Liver (tissue), 9 donors: ENCODE measurements around the gene ALK. TPM values are rescaled to one million over a fixed set of nuclear protein-coding genes. Genes with fewer than 3 reads are reported as not detected.

Experiments
- DNase-seq: peaks from one replicate; pipeline ENCODE4 v3.0.0-alpha.2; 2017; ENCODE audit warnings: low spot score
- H3K27ac ChIP-seq, 2 donors: one replicate each; pipeline ENCODE4 v1.7.0; 2013; ENCODE audit warnings: inconsistent platforms in 2 of 2, low read length in 2 of 2, control low read depth in 1 of 2, low read depth in 1 of 2, mild to moderate bottlenecking in 1 of 2
- H3K27me3 ChIP-seq, 4 donors: one replicate each; pipeline versions ENCODE4 v1.6.1 to v1.7.0; 2013; ENCODE audit warnings: low read length in 3 of 4, inconsistent platforms in 1 of 4, mild to moderate bottlenecking in 1 of 4, moderate library complexity in 1 of 4; ENCODE audit not compliant: control insufficient read depth in 4 of 4, insufficient read depth in 4 of 4
- H3K36me3 ChIP-seq, 4 donors: one replicate each; pipeline versions ENCODE4 v1.6.1 to v1.7.0; 2013; ENCODE audit warnings: low read length in 3 of 4, mild to moderate bottlenecking in 3 of 4, low read depth in 1 of 4, moderate library complexity in 1 of 4; ENCODE audit not compliant: control insufficient read depth in 4 of 4, insufficient read depth in 3 of 4
- H3K4me1 ChIP-seq, 4 donors: one replicate each; pipeline versions ENCODE4 v1.6.1 to v1.7.0; 2013; ENCODE audit warnings: low read length in 3 of 4, mild to moderate bottlenecking in 3 of 4, moderate library complexity in 1 of 4; ENCODE audit not compliant: control insufficient read depth in 4 of 4, insufficient read depth in 4 of 4
- H3K4me3 ChIP-seq, 3 donors: one replicate each; pipeline versions ENCODE4 v1.6.1 to v1.7.0; 2013; ENCODE audit warnings: low read length in 3 of 3, control low read depth in 1 of 3, low read depth in 1 of 3, mild to moderate bottlenecking in 1 of 3
- H3K9ac ChIP-seq, 2 donors: one replicate each; pipeline ENCODE4 v1.7.0; 2013; ENCODE audit warnings: low read length in 2 of 2, mild to moderate bottlenecking in 2 of 2, moderate library complexity in 2 of 2, control low read depth in 1 of 2, low read depth in 1 of 2
- H3K9me3 ChIP-seq, 4 donors: one replicate each; pipeline versions ENCODE4 v1.6.1 to v1.7.0; 2013; ENCODE audit warnings: low read length in 3 of 4; ENCODE audit not compliant: control insufficient read depth in 4 of 4
- ATF3 ChIP-seq: IDR thresholded peaks from 2 replicates; pipeline ENCODE4 v1.6.1; 2016; ENCODE audit warnings: antibody characterized with exemption
- CTCF ChIP-seq: fragments of 150-350 bp; IDR thresholded peaks from 2 replicates; pipeline ENCODE4 v1.5.1; 2017; ENCODE audit warnings: improper control_type of control experiment, low read depth, low read length; ENCODE audit not compliant: missing input control
- EGR1 ChIP-seq, 2 donors: IDR thresholded peaks; 2 replicates each; pipeline ENCODE4 v1.6.1; 2016 to 2018; ENCODE audit warnings: antibody characterized with exemption in 2 of 2, low read depth in 2 of 2
- FOXA1 ChIP-seq: IDR thresholded peaks from 2 replicates; pipeline ENCODE4 v1.6.1; 2016; ENCODE audit warnings: antibody characterized with exemption
- FOXA2 ChIP-seq: IDR thresholded peaks from 2 replicates; pipeline ENCODE4 v1.6.1; 2016; ENCODE audit warnings: antibody characterized with exemption
- GABPA ChIP-seq, 2 donors: IDR thresholded peaks in 1 of 2; conservative IDR thresholded peaks in 1 of 2; 2 replicates each; pipeline ENCODE4 v1.6.1; 2016; ENCODE audit warnings: antibody characterized with exemption in 2 of 2, mild to moderate bottlenecking in 1 of 2, moderate library complexity in 1 of 2
- HNF4A ChIP-seq, 2 donors: conservative IDR thresholded peaks; 2 replicates each; pipeline ENCODE4 v1.6.1; 2016; ENCODE audit warnings: antibody characterized with exemption in 2 of 2, mild to moderate bottlenecking in 2 of 2
- HNF4G ChIP-seq: IDR thresholded peaks from 2 replicates; pipeline ENCODE4 v1.6.1; 2016; ENCODE audit warnings: antibody characterized with exemption
- JUND ChIP-seq, 2 donors: IDR thresholded peaks; 2 replicates each; pipeline ENCODE4 v1.6.1; 2016; ENCODE audit warnings: antibody characterized with exemption in 2 of 2
- MAX ChIP-seq: IDR thresholded peaks from 2 replicates; pipeline ENCODE4 v1.6.1; 2016; ENCODE audit warnings: antibody characterized with exemption
- NR2F2 ChIP-seq: IDR thresholded peaks from 2 replicates; pipeline ENCODE4 v1.6.1; 2016; ENCODE audit warnings: antibody characterized with exemption
- RAD21 ChIP-seq, 2 donors: IDR thresholded peaks; 2 replicates each; pipeline ENCODE4 v1.6.1; 2016; ENCODE audit warnings: antibody characterized with exemption in 2 of 2, mild to moderate bottlenecking in 2 of 2
- REST ChIP-seq: IDR thresholded peaks from 2 replicates; pipeline ENCODE4 v1.6.1; 2016; ENCODE audit warnings: antibody characterized with exemption, mild to moderate bottlenecking
- RXRA ChIP-seq, 2 donors: IDR thresholded peaks; 2 replicates each; pipeline ENCODE4 v1.6.1; 2017 to 2018; ENCODE audit warnings: antibody characterized with exemption in 2 of 2, mild to moderate bottlenecking in 1 of 2
- SP1 ChIP-seq: IDR thresholded peaks from 2 replicates; pipeline ENCODE4 v1.6.1; 2018; ENCODE audit warnings: antibody characterized with exemption, mild to moderate bottlenecking
- TAF1 ChIP-seq: conservative IDR thresholded peaks from 2 replicates; pipeline ENCODE4 v1.6.1; 2016; ENCODE audit warnings: antibody characterized with exemption, mild to moderate bottlenecking
- YY1 ChIP-seq: IDR thresholded peaks from 2 replicates; pipeline ENCODE4 v1.6.1; 2016; ENCODE audit warnings: antibody characterized with exemption, mild to moderate bottlenecking
- ZBTB33 ChIP-seq: IDR thresholded peaks from 2 replicates; pipeline ENCODE4 v1.6.1; 2016; ENCODE audit warnings: antibody characterized with exemption
- WGBS: extraction: QIAGEN DNeasy Blood & Tissue Kit; methylation state at CpG from one replicate; pipeline ENCODE4 v1.1.7; 2013; 5-methylcytosine and 5-hydroxymethylcytosine counted together
- polyA plus RNA-seq, 2 donors: library from polyadenylated mRNA; stranded (reverse) in 1 of 2; unstranded in 1 of 2; fragments of 200-250 nt in 1 of 2; fragments of >200 nt in 1 of 2; fragmentation: Nextera tagmentation in 1 of 2; extraction: Ambion mirVana in 1 of 2; gene quantifications; one replicate each; pipeline versions ENCODE4 v1.2.1 to v1.2.3, GENCODE V29; 2013 to 2015
- total RNA-seq, 2 donors: library from RNA; depleted of rRNA; stranded (reverse); fragments of >200 nt; gene quantifications; one replicate each; pipeline ENCODE4 v1.2.3, GENCODE V29; 2014
- donor health status: healthy.
- donor health status: healthy.
- donor health status: healthy.
- donor health status: healthy.
- donor health status: healthy.

ALK gene
- total and polyA plus RNA-seq, 4 donors, result under 0.01 TPM; not detected in 3

- Histone ChIP-seq H3K4me3 (no peak overlapping the region), H3K27me3 (peaks cover 0 to 3% (median 0%) of the 10 kb centered on the region in 4 donors), H3K9ac (no peak overlapping the region), H3K36me3 (no peaks in the 10 kb centered on the region), H3K9me3 (no peaks in the 10 kb centered on the region), H3K4me1 (no peaks in the 10 kb centered on the region), H3K27ac (no peak overlapping the region)
- DNase-seq, result no peak
- 75% methylated on average over 2 of the region's 2 CpGs for WGBS
- TF ChIP-seq FOXA2 (no peak), HNF4G (no peak), HNF4A (conservative IDR thresholded peaks at IDR 0.05) (no peak), ZBTB33 (no peak), REST (no peak), JUND (IDR thresholded peaks at IDR 0.05) (no peak), RXRA (IDR thresholded peaks at IDR 0.05) (no peak), YY1 (no peak), TAF1 (no peak), MAX (no peak), SP1 (no peak), EGR1 (IDR thresholded peaks at IDR 0.05; ENCODE audit: low read depth in 2 of 2) (no peak), NR2F2 (no peak), FOXA1 (no peak)
Observed at GRCh38 chr2:29376541-29376940, 544.8 kb downstream of the ALK start.

- Histone ChIP-seq H3K9ac (no peak overlapping the region), H3K27ac (no peak overlapping the region), H3K27me3 (peaks cover 0 to 3% (median 0%) of the 10 kb centered on the region in 4 donors), H3K4me1 (no peaks in the 10 kb centered on the region), H3K36me3 (no peaks in the 10 kb centered on the region), H3K9me3 (no peaks in the 10 kb centered on the region), H3K4me3 (no peak overlapping the region)
- DNase-seq, result no peak
- WGBS, result 73% methylated on average over 3 of the region's 3 CpGs
- TF ChIP-seq REST (no peak), RXRA (IDR thresholded peaks at IDR 0.05) (no peak), EGR1 (IDR thresholded peaks at IDR 0.05; ENCODE audit: low read depth in 2 of 2) (no peak), HNF4G (no peak), RAD21 (IDR thresholded peaks at IDR 0.05) (no peak), HNF4A (conservative IDR thresholded peaks at IDR 0.05) (no peak), FOXA1 (no peak), JUND (IDR thresholded peaks at IDR 0.05) (no peak), GABPA (IDR thresholded peaks at IDR 0.05 in 1 of 2, conservative IDR thresholded peaks at IDR 0.05 in 1 of 2) (no peak), ZBTB33 (no peak), SP1 (no peak), TAF1 (no peak), CTCF (no peak), MAX (no peak), NR2F2 (no peak), ATF3 (no peak), YY1 (no peak)
Observed at GRCh38 chr2:29375843-29376242, 545.5 kb downstream of the ALK start.
